CD4-positive, CD25-positive, alpha-beta regulatory T cell (primary cell): ENCODE data around the gene MICB. TPM values are rescaled to one million over a fixed set of nuclear protein-coding genes. Genes with fewer than 3 reads are reported as not detected.
"Not testable (repeated sequence)": the region's sequence is repeated elsewhere in the genome, so short reads cannot be mapped to it uniquely, and the experiment has no call there.

Experiments used
- ATAC-seq, 2 donors: fragments of 150-1000 bp; cut with Tn5 transposase; one replicate each; pipeline ENCODE4 v1.10.0; 2021; ENCODE audit warnings: low read depth in 2 of 2, moderate number of reproducible peaks in 2 of 2, moderate library complexity in 1 of 2
- DNase-seq, 3 donors: peaks; one replicate each; pipeline versions ENCODE4 v3.0.0 to v3.0.0-alpha.2; 2012 to 2022; ENCODE audit warnings: mixed read lengths in 1 of 3
- H3K27ac ChIP-seq: one replicate; pipeline ENCODE4 v1.7.0; 2013; ENCODE audit warnings: mild to moderate bottlenecking, low read length; ENCODE audit not compliant: insufficient read depth, poor library complexity, severe bottlenecking
- H3K27me3 ChIP-seq: one replicate; pipeline ENCODE4 v1.7.0; 2013; ENCODE audit warnings: low read length; ENCODE audit not compliant: control insufficient read depth, insufficient read depth
- H3K36me3 ChIP-seq: one replicate; pipeline ENCODE4 v1.7.0; 2013; ENCODE audit warnings: mild to moderate bottlenecking, low read length, moderate library complexity; ENCODE audit not compliant: control insufficient read depth, insufficient read depth
- H3K4me1 ChIP-seq: 2 replicates; pipeline ENCODE4 v1.7.0; 2013; ENCODE audit warnings: mild to moderate bottlenecking, low read length; ENCODE audit not compliant: insufficient read depth, control insufficient read depth, poor library complexity, severe bottlenecking
- H3K4me3 ChIP-seq: one replicate; pipeline ENCODE4 v1.7.0; 2013; ENCODE audit warnings: low read depth, mild to moderate bottlenecking, low read length, moderate library complexity
- H3K9me3 ChIP-seq, 2 experiments: 1 replicate in 1 of 2; 2 replicates in 1 of 2; pipeline ENCODE4 v1.7.0; 2013; ENCODE audit warnings: low read length in 2 of 2, mild to moderate bottlenecking in 1 of 2, moderate library complexity in 1 of 2; ENCODE audit not compliant: control insufficient read depth in 2 of 2
- H3K27ac Mint-ChIP-seq, 3 donors: one replicate each; pipeline ENCODE4 v1.8.0; 2020 to 2022; ENCODE audit warnings: mild to moderate bottlenecking in 3 of 3, mixed read lengths in 3 of 3, moderate library complexity in 2 of 3
- H3K27me3 Mint-ChIP-seq: one replicate; pipeline ENCODE4 v1.8.0; 2022; ENCODE audit warnings: mild to moderate bottlenecking, mixed read lengths
- H3K36me3 Mint-ChIP-seq: one replicate; pipeline ENCODE4 v1.8.0; 2020; ENCODE audit warnings: mixed read lengths
- H3K4me1 Mint-ChIP-seq, 4 donors: one replicate each; pipeline ENCODE4 v1.8.0; 2020 to 2022; ENCODE audit warnings: mixed read lengths in 4 of 4, mild to moderate bottlenecking in 1 of 4
- H3K4me3 Mint-ChIP-seq, 4 donors: one replicate each; pipeline ENCODE4 v1.8.0; 2020 to 2022; ENCODE audit warnings: mild to moderate bottlenecking in 4 of 4, mixed read lengths in 4 of 4, moderate library complexity in 3 of 4
- H3K9me3 Mint-ChIP-seq, 7 donors: one replicate each; pipeline ENCODE4 v1.8.0; 2020 to 2022; ENCODE audit warnings: mixed read lengths in 7 of 7, mild to moderate bottlenecking in 3 of 7, moderate library complexity in 2 of 7
- polyA plus RNA-seq, 4 donors: library from polyadenylated mRNA; unstranded; fragments of 300-500 nt; fragmentation: Illumina TruSeq; gene quantifications; one replicate each; pipeline ENCODE4 v1.2.3, GENCODE V29; 2021
- total RNA-seq: library from RNA; stranded (reverse); gene quantifications from one replicate; pipeline ENCODE4 v1.2.3, GENCODE V29; 2022

The MICB gene
- total and polyA plus RNA-seq, 5 donors from 2014 or later, result 7.8 to 22.0 (median 12.4) TPM

DNA sequence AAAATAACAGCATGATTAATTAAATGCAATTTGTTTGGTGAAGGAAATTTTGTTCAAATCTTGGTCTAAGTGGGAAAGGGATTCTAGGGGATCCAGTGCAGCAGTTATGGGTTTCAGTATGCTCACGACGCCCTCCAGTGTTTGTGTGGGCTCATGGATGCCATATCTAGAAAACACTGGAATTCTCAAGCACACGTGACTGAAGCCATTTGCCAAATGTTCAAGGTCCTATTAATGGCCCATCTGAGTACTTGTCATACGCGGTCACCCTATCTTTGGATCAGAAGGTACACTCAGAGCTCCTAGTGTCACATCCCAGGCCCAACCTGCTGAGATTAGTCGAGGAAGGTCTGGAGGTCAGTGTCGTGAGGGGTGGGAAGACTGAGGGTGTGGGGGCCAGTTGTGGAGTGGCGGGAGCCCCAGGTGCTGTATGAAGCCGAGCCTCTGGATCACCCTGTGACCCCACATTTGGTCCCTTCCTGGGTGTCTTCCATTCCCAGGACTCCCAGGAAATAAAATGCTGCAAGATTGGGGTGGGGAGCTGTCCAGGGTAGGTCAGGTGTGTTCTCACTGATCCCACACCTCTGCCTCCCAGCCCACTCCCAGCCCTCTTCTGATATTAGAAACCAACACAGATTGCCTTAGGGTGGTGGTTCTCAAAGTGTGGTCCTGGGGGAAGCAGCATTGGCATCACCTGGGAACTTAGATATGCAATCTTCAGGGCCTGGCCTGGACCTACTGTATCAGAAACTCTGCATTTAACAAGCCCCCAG is 11.7 kb upstream of the MICB start:
- not testable (repeated sequence) for H3K27me3 Mint-ChIP-seq, ATAC-seq, H3K27ac ChIP-seq, DNase-seq, H3K4me3 ChIP-seq, H3K4me3 Mint-ChIP-seq, H3K27me3 ChIP-seq, H3K9me3 ChIP-seq, H3K9me3 Mint-ChIP-seq, H3K36me3 ChIP-seq, H3K36me3 Mint-ChIP-seq, H3K27ac Mint-ChIP-seq, H3K4me1 ChIP-seq
- peaks cover 6 to 16% (median 11%) of the 10 kb centered on the region in 4 donors for H3K4me1 Mint-ChIP-seq

GRCh38 chr6:31487674-31488073 is 10.3 kb upstream of the MICB start:
- not testable (repeated sequence) for H3K36me3 ChIP-seq, H3K4me3 ChIP-seq, H3K9me3 ChIP-seq, DNase-seq, H3K27me3 ChIP-seq, H3K4me3 Mint-ChIP-seq, H3K36me3 Mint-ChIP-seq, H3K9me3 Mint-ChIP-seq, H3K27me3 Mint-ChIP-seq, H3K27ac ChIP-seq, ATAC-seq, H3K27ac Mint-ChIP-seq
- H3K4me1 ChIP-seq, result peaks cover 19% of the 10 kb centered on the region
- peaks cover 11 to 24% (median 18%) of the 10 kb centered on the region in 4 donors for H3K4me1 Mint-ChIP-seq

- Histone ChIP-seq H3K27ac (no peak overlapping the region), H3K9me3 (no peaks in the 10 kb centered on the region), H3K27me3 (no peaks in the 10 kb centered on the region), H3K36me3 (no peaks in the 10 kb centered on the region), H3K4me3 (no peak overlapping the region), H3K4me1 (peaks cover 28% of the 10 kb centered on the region)
- DNase-seq (no peak), ATAC-seq (no peak)
- no peaks in the 10 kb centered on the region for H3K9me3 Mint-ChIP-seq
- peak overlapping the region in 1 of 4 donors; percentile 16 for H3K4me3 Mint-ChIP-seq
- peaks cover 16 to 33% (median 26%) of the 10 kb centered on the region in 4 donors for H3K4me1 Mint-ChIP-seq
- no peaks in the 10 kb centered on the region for H3K27me3 Mint-ChIP-seq
- peak overlapping the region in 1 of 3 donors; percentile 67 for H3K27ac Mint-ChIP-seq
- no peaks in the 10 kb centered on the region for H3K36me3 Mint-ChIP-seq
Observed at GRCh38 chr6:31489086-31489485, 8.9 kb upstream of the MICB start.

DNA sequence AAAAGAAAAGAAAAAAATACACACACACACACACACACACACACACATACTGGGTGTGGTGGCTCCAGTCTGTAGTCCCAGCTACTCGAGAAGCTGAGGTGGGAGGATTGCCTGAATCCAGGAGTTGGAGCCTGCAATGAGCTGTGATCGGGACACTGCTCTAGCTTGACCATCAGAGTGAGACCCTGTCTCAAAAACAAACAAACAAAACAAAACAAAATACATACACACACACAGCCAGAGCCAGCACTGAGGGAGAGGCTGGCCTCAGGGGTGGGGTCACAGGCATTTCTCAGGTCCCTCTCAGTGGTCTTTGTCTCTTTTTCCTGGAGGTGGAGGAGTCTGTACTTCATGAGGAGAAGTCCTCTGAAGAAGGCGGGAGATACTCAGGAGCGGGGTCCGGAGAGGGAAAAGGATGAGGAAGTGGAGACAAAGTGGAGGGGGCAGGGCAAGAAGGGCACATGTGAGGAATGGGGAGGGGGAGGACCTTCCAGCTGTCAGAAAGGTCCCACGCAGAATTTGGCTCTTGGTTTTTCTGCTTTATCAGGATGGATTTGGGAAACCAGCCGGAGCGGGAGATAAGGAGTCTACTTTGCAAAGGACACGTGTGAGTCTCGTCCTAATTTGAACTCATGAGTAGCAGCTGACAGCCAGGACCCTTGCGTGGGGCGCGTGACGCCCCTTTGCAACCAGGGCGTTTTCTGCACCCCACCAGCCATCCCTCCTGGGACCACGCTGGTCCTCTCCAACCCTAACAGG is 7.7 kb upstream of the MICB start:
- Mint-ChIP-seq H3K4me1 (peaks cover 12 to 44% (median 29%) of the 10 kb centered on the region in 4 donors), H3K9me3 (no peaks in the 10 kb centered on the region), H3K4me3 (peak overlapping the region in 3 of 4 donors; percentile 19 to 77 (median 59)), H3K27ac (peak overlapping the region in 2 of 3 donors; percentile 69 to 79), H3K27me3 (no peaks in the 10 kb centered on the region), H3K36me3 (no peaks in the 10 kb centered on the region)
- DNase-seq (no peak), ATAC-seq (no peak)
- Histone ChIP-seq H3K4me1 (peaks cover 33% of the 10 kb centered on the region), H3K9me3 (no peaks in the 10 kb centered on the region), H3K36me3 (no peaks in the 10 kb centered on the region), H3K4me3 (no peak overlapping the region), H3K27me3 (no peaks in the 10 kb centered on the region), H3K27ac (no peak overlapping the region)

GRCh38 chr6:31493550-31493874 is 4.4 kb upstream of the MICB start:
- not testable (repeated sequence) for H3K36me3 Mint-ChIP-seq, ATAC-seq, H3K9me3 Mint-ChIP-seq, DNase-seq, H3K27me3 Mint-ChIP-seq, H3K27me3 ChIP-seq, H3K9me3 ChIP-seq, H3K36me3 ChIP-seq
- Mint-ChIP-seq H3K4me3 (peak overlapping the region; percentile 81 to 100 (median 95)), H3K4me1 (peaks cover 19 to 66% (median 48%) of the 10 kb centered on the region in 4 donors), H3K27ac (peak overlapping the region; percentile 90 to 95 (median 92))
- H3K4me1 ChIP-seq, result peaks cover 56% of the 10 kb centered on the region
- H3K4me3 ChIP-seq, result peak overlapping the region; percentile 83
- H3K27ac ChIP-seq, result peak overlapping the region; percentile 79

GRCh38 chr6:31493875-31494694 is 3.9 kb upstream of the MICB start:
- H3K4me1 Mint-ChIP-seq, result peaks cover 19 to 68% (median 49%) of the 10 kb centered on the region in 4 donors
- peak; percentile 48 to 62 for ATAC-seq
- peak overlapping the region; percentile 83 for H3K4me3 ChIP-seq

GRCh38 chr6:31495580-31495979 is 2.4 kb upstream of the MICB start:
- Mint-ChIP-seq H3K36me3 (peaks cover 4% of the 10 kb centered on the region), H3K4me3 (peak overlapping the region; percentile 81 to 100 (median 95)), H3K27me3 (no peaks in the 10 kb centered on the region), H3K9me3 (peaks cover 0 to 1% (median 0%) of the 10 kb centered on the region in 7 donors), H3K4me1 (peaks cover 21 to 74% (median 47%) of the 10 kb centered on the region in 4 donors), H3K27ac (peak overlapping the region; percentile 90 to 97 (median 92))
- H3K9me3 ChIP-seq, result no peaks in the 10 kb centered on the region
- DNase-seq (no peak), ATAC-seq (no peak)
- no peaks in the 10 kb centered on the region for H3K27me3 ChIP-seq
- H3K4me3 ChIP-seq, result peak overlapping the region; percentile 83
- peaks cover 65% of the 10 kb centered on the region for H3K4me1 ChIP-seq
- H3K27ac ChIP-seq, result peak overlapping the region; percentile 79
- H3K36me3 ChIP-seq, result no peaks in the 10 kb centered on the region

More at GRCh38 chr6:31493875-31494694, 3.9 kb upstream of the MICB start:
- Histone ChIP-seq H3K27me3 (no peaks in the 10 kb centered on the region), H3K9me3 (no peaks in the 10 kb centered on the region), H3K27ac (peak overlapping the region; percentile 79), H3K36me3 (no peaks in the 10 kb centered on the region), H3K4me1 (peaks cover 61% of the 10 kb centered on the region)
- no peaks in the 10 kb centered on the region for H3K36me3 Mint-ChIP-seq
- H3K4me3 Mint-ChIP-seq, result peak overlapping the region; percentile 81 to 100 (median 95)
- peak; percentile 53 to 85 (median 56) for DNase-seq
- no peaks in the 10 kb centered on the region for H3K27me3 Mint-ChIP-seq
- H3K9me3 Mint-ChIP-seq, result peaks cover 0 to 1% (median 0%) of the 10 kb centered on the region in 7 donors
- peak overlapping the region; percentile 90 to 97 (median 92) for H3K27ac Mint-ChIP-seq
